ENCODE measurements around the gene BEGAIN. TPM values are rescaled to one million over a fixed set of nuclear protein-coding genes. Genes with fewer than 3 reads are reported as not detected.

BEGAIN gene
- total and polyA plus RNA-seq, 4 donors = 4.9 to 26.6 (median 13.2) TPM

- Histone ChIP-seq H3K4me1 (ENCODE audit: control insufficient read depth, insufficient read depth, low read length) (peaks cover 14% of the 10 kb centered on the region), H3K36me3 (ENCODE audit: control insufficient read depth, insufficient read depth, low read length) (peaks cover 49% of the 10 kb centered on the region), H3K27ac (ENCODE audit: low read depth, low read length) (no peak overlapping the region), H3K27me3 (ENCODE audit: control insufficient read depth, insufficient read depth, low read length) (no peaks in the 10 kb centered on the region), H3K9me3 (ENCODE audit: control insufficient read depth, insufficient read depth, low read length) (no peaks in the 10 kb centered on the region), H3K4me3 (ENCODE audit: low read depth, low read length) (no peak overlapping the region)
- no peak for DNase-seq (ENCODE audit: low read depth in 4 of 6, low spot score in 6 of 6)
- 94% methylated on average over 9 of the region's 10 CpGs for WGBS (ENCODE audit: insufficient coverage)
Measured at GRCh38 chr14:100528962-100529560, 58.2 kb downstream of the BEGAIN start.

GRCh38 chr14:100526632-100527031 lies 60.6 kb downstream of the BEGAIN start:
- 97% methylated on average over 2 of the region's 2 CpGs for WGBS (ENCODE audit: insufficient coverage)

GRCh38 chr14:100526057-100526456 lies 61.2 kb downstream of the BEGAIN start:
- Histone ChIP-seq H3K36me3 (ENCODE audit: control insufficient read depth, insufficient read depth, low read length) (peaks cover 40% of the 10 kb centered on the region), H3K9me3 (ENCODE audit: control insufficient read depth, insufficient read depth, low read length) (no peaks in the 10 kb centered on the region), H3K4me3 (ENCODE audit: low read depth, low read length) (no peak overlapping the region), H3K27ac (ENCODE audit: low read depth, low read length) (no peak overlapping the region), H3K4me1 (ENCODE audit: control insufficient read depth, insufficient read depth, low read length) (peaks cover 19% of the 10 kb centered on the region), H3K27me3 (ENCODE audit: control insufficient read depth, insufficient read depth, low read length) (no peaks in the 10 kb centered on the region)
- WGBS (ENCODE audit: insufficient coverage) = 86% methylated on average over 2 of the region's 4 CpGs
- peak in 1 of 6 donors; percentile 0 for DNase-seq (ENCODE audit: low read depth in 4 of 6, low spot score in 6 of 6)

More at GRCh38 chr14:100526632-100527031, 60.6 kb downstream of the BEGAIN start:
- Histone ChIP-seq H3K27me3 (ENCODE audit: control insufficient read depth, insufficient read depth, low read length) (no peaks in the 10 kb centered on the region), H3K9me3 (ENCODE audit: control insufficient read depth, insufficient read depth, low read length) (no peaks in the 10 kb centered on the region), H3K4me1 (ENCODE audit: control insufficient read depth, insufficient read depth, low read length) (peaks cover 19% of the 10 kb centered on the region), H3K36me3 (ENCODE audit: control insufficient read depth, insufficient read depth, low read length) (peaks cover 44% of the 10 kb centered on the region), H3K4me3 (ENCODE audit: low read depth, low read length) (no peak overlapping the region), H3K27ac (ENCODE audit: low read depth, low read length) (no peak overlapping the region)
- DNase-seq (ENCODE audit: low read depth in 4 of 6, low spot score in 6 of 6) = peak in 1 of 6 donors; percentile 0

GRCh38 chr14:100525615-100526014 lies 61.6 kb downstream of the BEGAIN start:
- H3K4me3 ChIP-seq (ENCODE audit: low read depth, low read length) = no peak overlapping the region
- peaks cover 36% of the 10 kb centered on the region for H3K36me3 ChIP-seq (ENCODE audit: control insufficient read depth, insufficient read depth, low read length)
- WGBS (ENCODE audit: insufficient coverage) = 97% methylated on average over 10 of the region's 11 CpGs
- peaks cover 19% of the 10 kb centered on the region for H3K4me1 ChIP-seq (ENCODE audit: control insufficient read depth, insufficient read depth, low read length)
- H3K9me3 ChIP-seq (ENCODE audit: control insufficient read depth, insufficient read depth, low read length) = no peaks in the 10 kb centered on the region
- no peak overlapping the region for H3K27ac ChIP-seq (ENCODE audit: low read depth, low read length)
- H3K27me3 ChIP-seq (ENCODE audit: control insufficient read depth, insufficient read depth, low read length) = no peaks in the 10 kb centered on the region
- DNase-seq (ENCODE audit: low read depth in 4 of 6, low spot score in 6 of 6) = no peak

- H3K36me3 ChIP-seq (ENCODE audit: control insufficient read depth, insufficient read depth, low read length) = peaks cover 29% of the 10 kb centered on the region
- peak in 1 of 6 donors; percentile 73 for DNase-seq (ENCODE audit: low read depth in 4 of 6, low spot score in 6 of 6)
- peaks cover 19% of the 10 kb centered on the region for H3K4me1 ChIP-seq (ENCODE audit: control insufficient read depth, insufficient read depth, low read length)
- WGBS (ENCODE audit: insufficient coverage) = 69% methylated on average over 5 of the region's 8 CpGs
- no peak overlapping the region for H3K4me3 ChIP-seq (ENCODE audit: low read depth, low read length)
- H3K27me3 ChIP-seq (ENCODE audit: control insufficient read depth, insufficient read depth, low read length) = no peaks in the 10 kb centered on the region
- no peak overlapping the region for H3K27ac ChIP-seq (ENCODE audit: low read depth, low read length)
- H3K9me3 ChIP-seq (ENCODE audit: control insufficient read depth, insufficient read depth, low read length) = no peaks in the 10 kb centered on the region
Measured at GRCh38 chr14:100524933-100525243, 62.3 kb downstream of the BEGAIN start.

- H3K4me3 ChIP-seq (ENCODE audit: low read depth, low read length) = no peak overlapping the region
- WGBS (ENCODE audit: insufficient coverage) = 64% methylated on average over 10 of the region's 12 CpGs
- DNase-seq (ENCODE audit: low read depth in 4 of 6, low spot score in 6 of 6) = no peak
Measured at GRCh38 chr14:100524233-100524932, 62.8 kb downstream of the BEGAIN start.

GRCh38 chr14:100523843-100524169 lies 63.4 kb downstream of the BEGAIN start:
- no peaks in the 10 kb centered on the region for H3K9me3 ChIP-seq (ENCODE audit: control insufficient read depth, insufficient read depth, low read length)
- no peak overlapping the region for H3K4me3 ChIP-seq (ENCODE audit: low read depth, low read length)
- no peaks in the 10 kb centered on the region for H3K27me3 ChIP-seq (ENCODE audit: control insufficient read depth, insufficient read depth, low read length)
- peaks cover 18% of the 10 kb centered on the region for H3K36me3 ChIP-seq (ENCODE audit: control insufficient read depth, insufficient read depth, low read length)
- peak in 1 of 6 donors; percentile 81 for DNase-seq (ENCODE audit: low read depth in 4 of 6, low spot score in 6 of 6)
- H3K27ac ChIP-seq (ENCODE audit: low read depth, low read length) = no peak overlapping the region
- 60% methylated on average over 3 of the region's 8 CpGs for WGBS (ENCODE audit: insufficient coverage)
- H3K4me1 ChIP-seq (ENCODE audit: control insufficient read depth, insufficient read depth, low read length) = peaks cover 19% of the 10 kb centered on the region

More at GRCh38 chr14:100524233-100524932, 62.8 kb downstream of the BEGAIN start:
- no peak overlapping the region for H3K27ac ChIP-seq (ENCODE audit: low read depth, low read length)
- peaks cover 24% of the 10 kb centered on the region for H3K36me3 ChIP-seq (ENCODE audit: control insufficient read depth, insufficient read depth, low read length)
- peaks cover 19% of the 10 kb centered on the region for H3K4me1 ChIP-seq (ENCODE audit: control insufficient read depth, insufficient read depth, low read length)
- H3K27me3 ChIP-seq (ENCODE audit: control insufficient read depth, insufficient read depth, low read length) = no peaks in the 10 kb centered on the region
- H3K9me3 ChIP-seq (ENCODE audit: control insufficient read depth, insufficient read depth, low read length) = no peaks in the 10 kb centered on the region

- Histone ChIP-seq H3K4me1 (ENCODE audit: control insufficient read depth, insufficient read depth, low read length) (peaks cover 19% of the 10 kb centered on the region), H3K9me3 (ENCODE audit: control insufficient read depth, insufficient read depth, low read length) (no peaks in the 10 kb centered on the region), H3K27me3 (ENCODE audit: control insufficient read depth, insufficient read depth, low read length) (no peaks in the 10 kb centered on the region), H3K36me3 (ENCODE audit: control insufficient read depth, insufficient read depth, low read length) (peaks cover 17% of the 10 kb centered on the region), H3K4me3 (ENCODE audit: low read depth, low read length) (no peak overlapping the region), H3K27ac (ENCODE audit: low read depth, low read length) (no peak overlapping the region)
- DNase-seq (ENCODE audit: low read depth in 4 of 6, low spot score in 6 of 6) = no peak
- WGBS (ENCODE audit: insufficient coverage) = 78% methylated on average over 9 of the region's 13 CpGs
Measured at GRCh38 chr14:100523131-100523842, 63.9 kb downstream of the BEGAIN start.

GRCh38 chr14:100522616-100523099 lies 64.6 kb downstream of the BEGAIN start:
- H3K27me3 ChIP-seq (ENCODE audit: control insufficient read depth, insufficient read depth, low read length) = no peaks in the 10 kb centered on the region
- 28% methylated on average over 5 of the region's 6 CpGs for WGBS (ENCODE audit: insufficient coverage)
- peaks cover 17% of the 10 kb centered on the region for H3K36me3 ChIP-seq (ENCODE audit: control insufficient read depth, insufficient read depth, low read length)
- H3K4me3 ChIP-seq (ENCODE audit: low read depth, low read length) = no peak overlapping the region
- no peaks in the 10 kb centered on the region for H3K9me3 ChIP-seq (ENCODE audit: control insufficient read depth, insufficient read depth, low read length)
- no peak overlapping the region for H3K27ac ChIP-seq (ENCODE audit: low read depth, low read length)
- no peak for DNase-seq (ENCODE audit: low read depth in 4 of 6, low spot score in 6 of 6)
- H3K4me1 ChIP-seq (ENCODE audit: control insufficient read depth, insufficient read depth, low read length) = peaks cover 19% of the 10 kb centered on the region
